ENCODE results near the gene UFSP2. TPM values are rescaled to one million over a fixed set of nuclear protein-coding genes. Genes with fewer than 3 reads are reported as not detected.
"Not testable (repeated sequence)": the region's sequence is repeated elsewhere in the genome, so short reads cannot be mapped to it uniquely, and the experiment has no call there.

UFSP2 gene
- total RNA-seq, 1 donor from 2014 or later: 19.8 TPM

- no peak for DNase-seq (ENCODE audit: low spot score)
These were observed 40.8 kb downstream of the UFSP2 start for GRCh38 chr4:185384930-185385331.

GRCh38 chr4:185384061-185384460 lies 41.7 kb downstream of the UFSP2 start:
- DNase-seq (ENCODE audit: low spot score): no peak

- DNase-seq (ENCODE audit: low spot score): no peak
These were observed 42.3 kb downstream of the UFSP2 start for GRCh38 chr4:185383451-185383850.

- no peak for DNase-seq (ENCODE audit: low spot score)
These were observed 43.0 kb downstream of the UFSP2 start for GRCh38 chr4:185382754-185383153.

GRCh38 chr4:185381288-185382196 lies 44.2 kb downstream of the UFSP2 start:
- no peak for DNase-seq (ENCODE audit: low spot score)

- no peak for DNase-seq (ENCODE audit: low spot score)
These were observed 45.4 kb downstream of the UFSP2 start for GRCh38 chr4:185380320-185380719.

GRCh38 chr4:185379326-185380295 lies 46.2 kb downstream of the UFSP2 start:
- DNase-seq (ENCODE audit: low spot score): no peak

- no peak for DNase-seq (ENCODE audit: low spot score)
These were observed 47.5 kb downstream of the UFSP2 start for GRCh38 chr4:185378264-185378663.

- DNase-seq (ENCODE audit: low spot score): no peak
These were observed 51.2 kb downstream of the UFSP2 start for GRCh38 chr4:185374573-185374972.

GRCh38 chr4:185374027-185374426 lies 51.7 kb downstream of the UFSP2 start:
- DNase-seq (ENCODE audit: low spot score): no peak

GRCh38 chr4:185371702-185372101 lies 54.1 kb downstream of the UFSP2 start:
- no peak for DNase-seq (ENCODE audit: low spot score)

GRCh38 chr4:185370268-185370949 lies 55.4 kb downstream of the UFSP2 start:
- DNase-seq (ENCODE audit: low spot score): no peak

GRCh38 chr4:185369731-185370130 lies 56.0 kb downstream of the UFSP2 start:
- DNase-seq (ENCODE audit: low spot score): no peak

- no peak for DNase-seq (ENCODE audit: low spot score)
These were observed 60.9 kb downstream of the UFSP2 start for GRCh38 chr4:185364886-185365285.

GRCh38 chr4:185363251-185363650 lies 62.5 kb downstream of the UFSP2 start:
- no peak for DNase-seq (ENCODE audit: low spot score)

GRCh38 chr4:185362570-185362969 lies 63.2 kb downstream of the UFSP2 start:
- DNase-seq (ENCODE audit: low spot score): not testable (repeated sequence)

GRCh38 chr4:185361872-185362271 lies 63.9 kb downstream of the UFSP2 start:
- no peak for DNase-seq (ENCODE audit: low spot score)

- DNase-seq (ENCODE audit: low spot score): no peak
These were observed 65.9 kb downstream of the UFSP2 start for GRCh38 chr4:185359767-185360446.

- no peak for DNase-seq (ENCODE audit: low spot score)
These were observed 66.8 kb downstream of the UFSP2 start for GRCh38 chr4:185358959-185359358.

GRCh38 chr4:185358514-185358913 lies 67.2 kb downstream of the UFSP2 start:
- no peak for DNase-seq (ENCODE audit: low spot score)

Data from mesenteric fat pad (tissue), 1 donor.